ENCODE measurements around the gene STRN3.
"Not testable (repeated sequence)": the region's sequence is repeated elsewhere in the genome, so short reads cannot be mapped to it uniquely, and the experiment has no call there.

Gene STRN3

GRCh38 chr14:31036552-31036951 lies 10.4 kb upstream of the STRN3 start:
- no peak for DNase-seq

GRCh38 chr14:31030469-31030868 lies 4.3 kb upstream of the STRN3 start:
- no peak for DNase-seq

- DNase-seq = no peak
Measured at GRCh38 chr14:31029016-31029970, 3.1 kb upstream of the STRN3 start.

- no peak for DNase-seq
Measured at GRCh38 chr14:31027847-31028246, 1.7 kb upstream of the STRN3 start.

- peak; percentile 96 for DNase-seq
Measured at GRCh38 chr14:31026450-31027235, 464 bp upstream of the STRN3 start.

- peak; percentile 78 for DNase-seq
Measured at GRCh38 chr14:31025367-31026076, 657 bp downstream of the STRN3 start, which contains the start of gene AP4S1. AP4S1 (plus strand) TSS chr14:31025649; CDS start chr14:31066197, 40,548 bp downstream.

- DNase-seq = peak; percentile 64
Measured at GRCh38 chr14:31024577-31025366, 1.4 kb downstream of the STRN3 start.

- DNase-seq = no peak
Measured at GRCh38 chr14:31024010-31024480, 2.1 kb downstream of the STRN3 start.

- no peak for DNase-seq
Measured at GRCh38 chr14:31022386-31022785, 3.8 kb downstream of the STRN3 start.

- no peak for DNase-seq
Measured at GRCh38 chr14:31021576-31021949, 4.6 kb downstream of the STRN3 start.

- no peak for DNase-seq
Measured at GRCh38 chr14:31020834-31021575, 5.2 kb downstream of the STRN3 start.

GRCh38 chr14:31018057-31018645 lies 8.0 kb downstream of the STRN3 start:
- no peak for DNase-seq

- DNase-seq = no peak
Measured at GRCh38 chr14:31013841-31014240, 12.3 kb downstream of the STRN3 start.

- DNase-seq = no peak
Measured at GRCh38 chr14:31010935-31011334, 15.2 kb downstream of the STRN3 start.

- DNase-seq = no peak
Measured at GRCh38 chr14:31009836-31010574, 16.2 kb downstream of the STRN3 start.

GRCh38 chr14:31006703-31007102 lies 19.5 kb downstream of the STRN3 start:
- DNase-seq = no peak

- not testable (repeated sequence) for DNase-seq
Measured at GRCh38 chr14:31004007-31004406, 22.2 kb downstream of the STRN3 start.

GRCh38 chr14:31003284-31003683 lies 22.9 kb downstream of the STRN3 start:
- DNase-seq = no peak

GRCh38 chr14:31001339-31001658 lies 24.9 kb downstream of the STRN3 start:
- DNase-seq = no peak

- DNase-seq = no peak
Measured at GRCh38 chr14:31000629-31001338, 25.4 kb downstream of the STRN3 start.
